Duodenal mucosa (tissue), 2 donors: Measurements from ENCODE around the gene LARP4B.

ENCODE experiments used
- H3K27ac ChIP-seq: one replicate; pipeline ENCODE4 v1.7.0; 2013; ENCODE audit warnings: low read depth, low read length
- H3K27me3 ChIP-seq, 2 donors: one replicate each; pipeline ENCODE4 v1.7.0; 2013; ENCODE audit warnings: low read length in 2 of 2, control low read depth in 1 of 2; ENCODE audit not compliant: insufficient read depth in 2 of 2, control insufficient read depth in 1 of 2
- H3K36me3 ChIP-seq, 2 donors: one replicate each; pipeline ENCODE4 v1.7.0; 2013; ENCODE audit warnings: low read length in 2 of 2, control low read depth in 1 of 2; ENCODE audit not compliant: insufficient read depth in 2 of 2, control insufficient read depth in 1 of 2
- H3K4me1 ChIP-seq, 2 donors: one replicate each; pipeline ENCODE4 v1.7.0; 2013; ENCODE audit warnings: low read length in 2 of 2, control low read depth in 1 of 2; ENCODE audit not compliant: insufficient read depth in 2 of 2, control insufficient read depth in 1 of 2
- H3K4me3 ChIP-seq, 2 donors: one replicate each; pipeline ENCODE4 v1.7.0; 2013; ENCODE audit warnings: low read length in 2 of 2, low read depth in 1 of 2
- H3K9ac ChIP-seq, 2 donors: one replicate each; pipeline ENCODE4 v1.7.0; 2013; ENCODE audit warnings: low read length in 2 of 2, low read depth in 1 of 2
- H3K9me3 ChIP-seq, 2 donors: one replicate each; pipeline ENCODE4 v1.7.0; 2013; ENCODE audit warnings: low read length in 2 of 2, control low read depth in 1 of 2; ENCODE audit not compliant: control insufficient read depth in 1 of 2

LARP4B gene

GRCh38 chr10:916716-917415 is 14.6 kb downstream of the LARP4B start:
- Histone ChIP-seq H3K4me1 (no peaks in the 10 kb centered on the region), H3K4me3 (no peak overlapping the region), H3K27me3 (no peaks in the 10 kb centered on the region), H3K9me3 (no peaks in the 10 kb centered on the region), H3K36me3 (peaks cover under 1 to 1% of the 10 kb centered on the region in 2 donors), H3K9ac (no peak overlapping the region), H3K27ac (no peak overlapping the region)

- no peaks in the 10 kb centered on the region for H3K4me1 ChIP-seq
- H3K9ac ChIP-seq = no peak overlapping the region
- H3K9me3 ChIP-seq = no peaks in the 10 kb centered on the region
- no peaks in the 10 kb centered on the region for H3K27me3 ChIP-seq
- no peak overlapping the region for H3K4me3 ChIP-seq
- H3K27ac ChIP-seq = no peak overlapping the region
- peaks cover 13 to 40% of the 10 kb centered on the region in 2 donors for H3K36me3 ChIP-seq
Observed at GRCh38 chr10:909831-910230, 21.7 kb downstream of the LARP4B start.

GRCh38 chr10:905972-906371 is 25.5 kb downstream of the LARP4B start:
- no peaks in the 10 kb centered on the region for H3K4me1 ChIP-seq
- no peak overlapping the region for H3K4me3 ChIP-seq
- no peaks in the 10 kb centered on the region for H3K27me3 ChIP-seq
- H3K27ac ChIP-seq = no peak overlapping the region
- no peak overlapping the region for H3K9ac ChIP-seq
- peaks cover 7 to 34% of the 10 kb centered on the region in 2 donors for H3K36me3 ChIP-seq
- H3K9me3 ChIP-seq = no peaks in the 10 kb centered on the region

- Histone ChIP-seq H3K4me1 (no peaks in the 10 kb centered on the region), H3K4me3 (no peak overlapping the region), H3K9me3 (no peaks in the 10 kb centered on the region), H3K9ac (no peak overlapping the region), H3K36me3 (peaks cover 7 to 30% of the 10 kb centered on the region in 2 donors), H3K27me3 (no peaks in the 10 kb centered on the region), H3K27ac (no peak overlapping the region)
Observed at GRCh38 chr10:905503-905902, 26.0 kb downstream of the LARP4B start.

GRCh38 chr10:904403-904802 is 27.1 kb downstream of the LARP4B start:
- Histone ChIP-seq H3K27me3 (no peaks in the 10 kb centered on the region), H3K9ac (no peak overlapping the region), H3K36me3 (peaks cover 7 to 22% of the 10 kb centered on the region in 2 donors), H3K27ac (no peak overlapping the region), H3K4me3 (no peak overlapping the region), H3K4me1 (no peaks in the 10 kb centered on the region), H3K9me3 (no peaks in the 10 kb centered on the region)

- no peak overlapping the region for H3K27ac ChIP-seq
Observed at GRCh38 chr10:898141-898540, 33.4 kb downstream of the LARP4B start.

GRCh38 chr10:896982-897381 is 34.5 kb downstream of the LARP4B start:
- no peaks in the 10 kb centered on the region for H3K36me3 ChIP-seq
- no peak overlapping the region for H3K4me3 ChIP-seq
- H3K27me3 ChIP-seq = no peaks in the 10 kb centered on the region
- no peak overlapping the region for H3K27ac ChIP-seq
- no peak overlapping the region for H3K9ac ChIP-seq
- no peaks in the 10 kb centered on the region for H3K4me1 ChIP-seq
- no peaks in the 10 kb centered on the region for H3K9me3 ChIP-seq

More at GRCh38 chr10:898141-898540, 33.4 kb downstream of the LARP4B start:
- Histone ChIP-seq H3K9me3 (no peaks in the 10 kb centered on the region), H3K4me1 (no peaks in the 10 kb centered on the region), H3K36me3 (no peaks in the 10 kb centered on the region), H3K4me3 (no peak overlapping the region), H3K9ac (no peak overlapping the region), H3K27me3 (no peaks in the 10 kb centered on the region)

- Histone ChIP-seq H3K27ac (no peak overlapping the region), H3K4me1 (no peaks in the 10 kb centered on the region), H3K9me3 (no peaks in the 10 kb centered on the region), H3K36me3 (no peaks in the 10 kb centered on the region), H3K27me3 (no peaks in the 10 kb centered on the region), H3K9ac (no peak overlapping the region), H3K4me3 (no peak overlapping the region)
Observed at GRCh38 chr10:895324-895723, 36.2 kb downstream of the LARP4B start.

GRCh38 chr10:878895-879294 is 52.6 kb downstream of the LARP4B start:
- Histone ChIP-seq H3K9me3 (no peaks in the 10 kb centered on the region), H3K9ac (no peak overlapping the region), H3K27me3 (no peaks in the 10 kb centered on the region), H3K27ac (no peak overlapping the region), H3K4me3 (no peak overlapping the region), H3K4me1 (no peaks in the 10 kb centered on the region), H3K36me3 (peaks cover 27 to 64% of the 10 kb centered on the region in 2 donors)

GRCh38 chr10:878333-878759 is 53.2 kb downstream of the LARP4B start:
- Histone ChIP-seq H3K27ac (no peak overlapping the region), H3K9me3 (no peaks in the 10 kb centered on the region), H3K9ac (no peak overlapping the region), H3K27me3 (no peaks in the 10 kb centered on the region), H3K36me3 (peaks cover 27 to 62% of the 10 kb centered on the region in 2 donors), H3K4me1 (no peaks in the 10 kb centered on the region), H3K4me3 (no peak overlapping the region)
